Measurements from ENCODE around the gene GALNT18. TPM values are rescaled to one million over a fixed set of nuclear protein-coding genes. Genes with fewer than 3 reads are reported as not detected.

GALNT18 gene
- total RNA-seq, 1 donor from 2014 or later, result 46.4 TPM

- intact Hi-C loops (cut with DNase I), result no loop called here
- H3K9me3 ChIP-seq, result no peaks in the 10 kb centered on the region
- no peaks in the 10 kb centered on the region for H3K36me3 ChIP-seq
- peak overlapping the region; percentile 54 for H3K27ac ChIP-seq
- no peak for TF ChIP-seq CTCF (IDR thresholded peaks at IDR 0.05)
- peak; percentile 77 to 78 for ATAC-seq
- no peak for DNase-seq
- H3K4me3 ChIP-seq, result no peak overlapping the region
- peaks cover 22% of the 10 kb centered on the region for H3K4me1 ChIP-seq
- H3K27me3 ChIP-seq (ENCODE audit: low read depth), result no peaks in the 10 kb centered on the region
Observed at GRCh38 chr11:11243590-11244469, 378.0 kb downstream of the GALNT18 start.

- DNase-seq (no peak), ATAC-seq (peak; percentile 28 to 42)
- Histone ChIP-seq H3K36me3 (no peaks in the 10 kb centered on the region), H3K27ac (peak overlapping the region; percentile 54), H3K9me3 (no peaks in the 10 kb centered on the region), H3K4me1 (peaks cover 22% of the 10 kb centered on the region), H3K27me3 (ENCODE audit: low read depth) (no peaks in the 10 kb centered on the region), H3K4me3 (no peak overlapping the region)
- TF ChIP-seq CTCF (IDR thresholded peaks at IDR 0.05), result no peak
- intact Hi-C loops (cut with DNase I), result no loop called here
Observed at GRCh38 chr11:11243209-11243589, 378.6 kb downstream of the GALNT18 start.

- ATAC-seq (no peak), DNase-seq (no peak)
- intact Hi-C loops (cut with DNase I), result no loop called here
- H3K27me3 ChIP-seq (ENCODE audit: low read depth), result no peaks in the 10 kb centered on the region
- H3K36me3 ChIP-seq, result no peaks in the 10 kb centered on the region
- H3K4me1 ChIP-seq, result peaks cover 22% of the 10 kb centered on the region
- TF ChIP-seq CTCF (IDR thresholded peaks at IDR 0.05), result no peak
- H3K27ac ChIP-seq, result no peak overlapping the region
- H3K4me3 ChIP-seq, result no peak overlapping the region
- H3K9me3 ChIP-seq, result no peaks in the 10 kb centered on the region
Observed at GRCh38 chr11:11241284-11241683, 380.5 kb downstream of the GALNT18 start.

GRCh38 chr11:11239959-11240358 lies 381.8 kb downstream of the GALNT18 start:
- no peak for TF ChIP-seq CTCF (IDR thresholded peaks at IDR 0.05)
- H3K36me3 ChIP-seq, result no peaks in the 10 kb centered on the region

GRCh38 chr11:11237070-11237832 lies 384.6 kb downstream of the GALNT18 start:
- Histone ChIP-seq H3K27ac (no peak overlapping the region), H3K4me1 (no peaks in the 10 kb centered on the region), H3K36me3 (no peaks in the 10 kb centered on the region), H3K9me3 (no peaks in the 10 kb centered on the region), H3K4me3 (no peak overlapping the region), H3K27me3 (ENCODE audit: low read depth) (no peaks in the 10 kb centered on the region)
- intact Hi-C loops (cut with DNase I), result no loop called here
- ATAC-seq (no peak), DNase-seq (no peak)
- no peak for TF ChIP-seq CTCF (IDR thresholded peaks at IDR 0.05)

More at GRCh38 chr11:11239959-11240358, 381.8 kb downstream of the GALNT18 start:
- no peak for ATAC-seq
- Histone ChIP-seq H3K9me3 (no peaks in the 10 kb centered on the region), H3K4me3 (no peak overlapping the region), H3K27ac (no peak overlapping the region), H3K27me3 (ENCODE audit: low read depth) (no peaks in the 10 kb centered on the region), H3K4me1 (peaks cover 21% of the 10 kb centered on the region)
- intact Hi-C loops (cut with DNase I), result no loop called here
- DNase-seq, result no peak
